ENCODE results near the gene GPC3. TPM values are rescaled to one million over a fixed set of nuclear protein-coding genes. Genes with fewer than 3 reads are reported as not detected.
"Not testable (repeated sequence)": the region's sequence is repeated elsewhere in the genome, so short reads cannot be mapped to it uniquely, and the experiment has no call there.

GPC3 gene
- total RNA-seq, 1 experiment from 2014 or later: not detected

- no peak overlapping the region for H3K27ac ChIP-seq (ENCODE audit: low read length)
- no peak overlapping the region for H3K4me3 ChIP-seq (ENCODE audit: low read length)
- H3K4me2 ChIP-seq (ENCODE audit: low read depth, low read length, poor library complexity, severe bottlenecking): no peak overlapping the region
- DNase-seq: no peak
- no peak overlapping the region for H3K9ac ChIP-seq (ENCODE audit: low read length)
- H4K20me1 ChIP-seq (ENCODE audit: insufficient read depth, low read depth, low read length): no peaks in the 10 kb centered on the region
- H3K27me3 ChIP-seq (ENCODE audit: low read length): no peaks in the 10 kb centered on the region
- no peaks in the 10 kb centered on the region for H3K9me3 ChIP-seq (ENCODE audit: low read length)
- H3K9me2 ChIP-seq (replicated peaks; ENCODE audit: insufficient read depth, low read length): no peaks in the 10 kb centered on the region
- H3K4me1 ChIP-seq (ENCODE audit: low read length): no peaks in the 10 kb centered on the region
- no peaks in the 10 kb centered on the region for H3K36me3 ChIP-seq (ENCODE audit: insufficient read depth, low read length)
- H3K79me2 ChIP-seq (ENCODE audit: low read length): no peaks in the 10 kb centered on the region
- no peak overlapping the region for H2AFZ ChIP-seq (ENCODE audit: low read length)
These were observed 80.1 kb downstream of the GPC3 start for GRCh38 chrX:133905305-133905704.

- DNase-seq: no peak
- Histone ChIP-seq H3K9ac (ENCODE audit: low read length) (no peak overlapping the region), H3K4me2 (ENCODE audit: low read depth, low read length, poor library complexity, severe bottlenecking) (no peak overlapping the region), H3K4me1 (ENCODE audit: low read length) (no peaks in the 10 kb centered on the region), H3K36me3 (ENCODE audit: insufficient read depth, low read length) (no peaks in the 10 kb centered on the region), H3K9me2 (replicated peaks; ENCODE audit: insufficient read depth, low read length) (no peaks in the 10 kb centered on the region), H3K9me3 (ENCODE audit: low read length) (no peaks in the 10 kb centered on the region), H3K4me3 (ENCODE audit: low read length) (no peak overlapping the region), H3K27ac (ENCODE audit: low read length) (no peak overlapping the region), H2AFZ (ENCODE audit: low read length) (no peak overlapping the region), H3K79me2 (ENCODE audit: low read length) (no peaks in the 10 kb centered on the region), H4K20me1 (ENCODE audit: insufficient read depth, low read depth, low read length) (no peaks in the 10 kb centered on the region), H3K27me3 (ENCODE audit: low read length) (no peaks in the 10 kb centered on the region)
These were observed 87.7 kb downstream of the GPC3 start for GRCh38 chrX:133897593-133898163.

- H3K4me2 ChIP-seq (ENCODE audit: low read depth, low read length, poor library complexity, severe bottlenecking): no peak overlapping the region
- no peaks in the 10 kb centered on the region for H3K9me2 ChIP-seq (replicated peaks; ENCODE audit: insufficient read depth, low read length)
- H3K4me3 ChIP-seq (ENCODE audit: low read length): no peak overlapping the region
- H4K20me1 ChIP-seq (ENCODE audit: insufficient read depth, low read depth, low read length): no peaks in the 10 kb centered on the region
- H2AFZ ChIP-seq (ENCODE audit: low read length): no peak overlapping the region
- H3K79me2 ChIP-seq (ENCODE audit: low read length): no peaks in the 10 kb centered on the region
- DNase-seq: no peak
- H3K9me3 ChIP-seq (ENCODE audit: low read length): no peaks in the 10 kb centered on the region
- no peak overlapping the region for H3K9ac ChIP-seq (ENCODE audit: low read length)
- H3K27ac ChIP-seq (ENCODE audit: low read length): no peak overlapping the region
- H3K27me3 ChIP-seq (ENCODE audit: low read length): no peaks in the 10 kb centered on the region
- no peaks in the 10 kb centered on the region for H3K36me3 ChIP-seq (ENCODE audit: insufficient read depth, low read length)
- no peaks in the 10 kb centered on the region for H3K4me1 ChIP-seq (ENCODE audit: low read length)
These were observed 93.1 kb downstream of the GPC3 start for GRCh38 chrX:133892337-133892736.

GRCh38 chrX:133888984-133889383, 96.4 kb downstream of the GPC3 start:
- Histone ChIP-seq H3K4me2 (ENCODE audit: low read depth, low read length, poor library complexity, severe bottlenecking) (no peak overlapping the region), H2AFZ (ENCODE audit: low read length) (no peak overlapping the region), H3K27me3 (ENCODE audit: low read length) (no peaks in the 10 kb centered on the region), H3K9ac (ENCODE audit: low read length) (no peak overlapping the region), H3K9me2 (replicated peaks; ENCODE audit: insufficient read depth, low read length) (no peaks in the 10 kb centered on the region), H3K4me1 (ENCODE audit: low read length) (no peaks in the 10 kb centered on the region), H4K20me1 (ENCODE audit: insufficient read depth, low read depth, low read length) (no peaks in the 10 kb centered on the region), H3K27ac (ENCODE audit: low read length) (no peak overlapping the region), H3K4me3 (ENCODE audit: low read length) (no peak overlapping the region), H3K79me2 (ENCODE audit: low read length) (no peaks in the 10 kb centered on the region), H3K36me3 (ENCODE audit: insufficient read depth, low read length) (no peaks in the 10 kb centered on the region), H3K9me3 (ENCODE audit: low read length) (no peaks in the 10 kb centered on the region)
- DNase-seq: no peak

GRCh38 chrX:133888084-133888483, 97.3 kb downstream of the GPC3 start:
- not testable (repeated sequence) for H3K9me3 ChIP-seq (ENCODE audit: low read length); H2AFZ ChIP-seq (ENCODE audit: low read length); H3K27ac ChIP-seq (ENCODE audit: low read length); H4K20me1 ChIP-seq (ENCODE audit: insufficient read depth, low read depth, low read length); H3K4me2 ChIP-seq (ENCODE audit: low read depth, low read length, poor library complexity, severe bottlenecking); H3K36me3 ChIP-seq (ENCODE audit: insufficient read depth, low read length); DNase-seq; H3K79me2 ChIP-seq (ENCODE audit: low read length); H3K4me3 ChIP-seq (ENCODE audit: low read length); H3K9me2 ChIP-seq (replicated peaks; ENCODE audit: insufficient read depth, low read length); H3K27me3 ChIP-seq (ENCODE audit: low read length); H3K9ac ChIP-seq (ENCODE audit: low read length); H3K4me1 ChIP-seq (ENCODE audit: low read length)

GRCh38 chrX:133884430-133885394, 100.7 kb downstream of the GPC3 start:
- Histone ChIP-seq H3K36me3 (ENCODE audit: insufficient read depth, low read length) (no peaks in the 10 kb centered on the region), H3K27me3 (ENCODE audit: low read length) (no peaks in the 10 kb centered on the region), H4K20me1 (ENCODE audit: insufficient read depth, low read depth, low read length) (no peaks in the 10 kb centered on the region), H3K9me2 (replicated peaks; ENCODE audit: insufficient read depth, low read length) (no peaks in the 10 kb centered on the region), H3K27ac (ENCODE audit: low read length) (no peak overlapping the region), H2AFZ (ENCODE audit: low read length) (no peak overlapping the region), H3K4me3 (ENCODE audit: low read length) (no peak overlapping the region), H3K79me2 (ENCODE audit: low read length) (no peaks in the 10 kb centered on the region), H3K9me3 (ENCODE audit: low read length) (no peaks in the 10 kb centered on the region), H3K9ac (ENCODE audit: low read length) (no peak overlapping the region), H3K4me1 (ENCODE audit: low read length) (no peaks in the 10 kb centered on the region), H3K4me2 (ENCODE audit: low read depth, low read length, poor library complexity, severe bottlenecking) (no peak overlapping the region)
- DNase-seq: no peak

- no peak overlapping the region for H3K4me2 ChIP-seq (ENCODE audit: low read depth, low read length, poor library complexity, severe bottlenecking)
- H2AFZ ChIP-seq (ENCODE audit: low read length): no peak overlapping the region
- H4K20me1 ChIP-seq (ENCODE audit: insufficient read depth, low read depth, low read length): no peaks in the 10 kb centered on the region
- DNase-seq: no peak
- H3K4me3 ChIP-seq (ENCODE audit: low read length): no peak overlapping the region
- H3K9ac ChIP-seq (ENCODE audit: low read length): no peak overlapping the region
- no peaks in the 10 kb centered on the region for H3K9me3 ChIP-seq (ENCODE audit: low read length)
- H3K79me2 ChIP-seq (ENCODE audit: low read length): no peaks in the 10 kb centered on the region
- no peaks in the 10 kb centered on the region for H3K27me3 ChIP-seq (ENCODE audit: low read length)
- no peaks in the 10 kb centered on the region for H3K9me2 ChIP-seq (replicated peaks; ENCODE audit: insufficient read depth, low read length)
- H3K4me1 ChIP-seq (ENCODE audit: low read length): no peaks in the 10 kb centered on the region
- no peak overlapping the region for H3K27ac ChIP-seq (ENCODE audit: low read length)
- no peaks in the 10 kb centered on the region for H3K36me3 ChIP-seq (ENCODE audit: insufficient read depth, low read length)
These were observed 103.5 kb downstream of the GPC3 start for GRCh38 chrX:133881893-133882292.

GRCh38 chrX:133881007-133881406, 104.4 kb downstream of the GPC3 start:
- Histone ChIP-seq H3K9me3 (ENCODE audit: low read length) (no peaks in the 10 kb centered on the region), H3K4me1 (ENCODE audit: low read length) (no peaks in the 10 kb centered on the region), H3K4me3 (ENCODE audit: low read length) (no peak overlapping the region), H3K9me2 (replicated peaks; ENCODE audit: insufficient read depth, low read length) (no peaks in the 10 kb centered on the region), H3K27me3 (ENCODE audit: low read length) (no peaks in the 10 kb centered on the region), H3K4me2 (ENCODE audit: low read depth, low read length, poor library complexity, severe bottlenecking) (no peak overlapping the region), H3K36me3 (ENCODE audit: insufficient read depth, low read length) (no peaks in the 10 kb centered on the region), H3K27ac (ENCODE audit: low read length) (no peak overlapping the region), H3K79me2 (ENCODE audit: low read length) (no peaks in the 10 kb centered on the region), H2AFZ (ENCODE audit: low read length) (no peak overlapping the region), H3K9ac (ENCODE audit: low read length) (no peak overlapping the region), H4K20me1 (ENCODE audit: insufficient read depth, low read depth, low read length) (no peaks in the 10 kb centered on the region)
- no peak for DNase-seq
